K562 (cell line): ENCODE data around the gene NR3C1. TPM values are rescaled to one million over a fixed set of nuclear protein-coding genes. Genes with fewer than 3 reads are reported as not detected.

Source experiments
- CUX1 ChIP-seq: fragments of 200-800 bp; sonication (Bioruptor generic); IDR thresholded peaks from 2 replicates; pipeline ENCODE4 v1.6.1; 2016; ENCODE audit warnings: missing genetic modification characterization, missing compliant biosample characterization
- MAFF ChIP-seq: IDR thresholded peaks from 2 replicates; pipeline ENCODE4 v1.6.1; 2012; ENCODE audit warnings: low read length, improper control_type of control experiment
- MEIS2 ChIP-seq: fragments of 450-650 bp; IDR thresholded peaks from 2 replicates; pipeline ENCODE4 v1.6.1; 2014; ENCODE audit warnings: mild to moderate bottlenecking; ENCODE audit not compliant: partially characterized antibody
- MTF1 ChIP-seq: fragments of 250-450 bp; sonication (Bioruptor Pico); IDR thresholded peaks from 2 replicates; pipeline ENCODE4 v1.9.0; 2021; ENCODE audit warnings: moderate library complexity, mild to moderate bottlenecking, inconsistent platforms, borderline replicate concordance
- ZNF277 ChIP-seq: fragments of 250-450 bp; sonication (Bioruptor Pico); IDR thresholded peaks from 2 replicates; pipeline ENCODE4 v1.8.0; 2022; ENCODE audit warnings: inconsistent platforms, mild to moderate bottlenecking, moderate library complexity, borderline replicate concordance
- ZNF431 ChIP-seq: sonication (generic); formaldehyde crosslinking; IDR thresholded peaks from 2 replicates; pipeline ENCODE4 v1.8.0; 2022; ENCODE audit warnings: mild to moderate bottlenecking, missing genetic modification reagents
- ZNF583 ChIP-seq: fragments of 250-450 bp; sonication (Bioruptor Pico); IDR thresholded peaks from 2 replicates; pipeline ENCODE4 v1.4.0; 2020
- ZSCAN32 ChIP-seq: fragments of 450-650 bp; formaldehyde crosslinking; IDR thresholded peaks from 2 replicates; pipeline ENCODE4 v1.4.0; 2020; ENCODE audit warnings: mild to moderate bottlenecking, moderate library complexity
- polyA plus RNA-seq, 8 experiments: library from polyadenylated mRNA; depleted of rRNA in 4 of 8; stranded (reverse) in 5 of 8; unstranded in 3 of 8; fragments of >200 nt; fragmentation: Nextera tagmentation in 2 of 8; fragmentation: Illumina TruSeq in 1 of 8; extraction: Ambion mirVana in 2 of 8; extraction: Trizol in 1 of 8; gene quantifications; 2 replicates each; pipeline versions ENCODE4 v1.2.1 to v1.2.3, GENCODE V29; 2011 to 2014; ENCODE audit warnings: inconsistent platforms in 1 of 8, missing spikeins in 1 of 8
- total RNA-seq, 7 experiments: library from RNA; depleted of rRNA in 6 of 7; stranded (reverse); fragments of >200 nt in 6 of 7; fragmentation: Illumina TruSeq in 2 of 7; extraction: Trizol in 2 of 7; gene quantifications; 2 replicates each; pipeline versions ENCODE4 v1.2.1 to v1.2.3, GENCODE V29; 2011 to 2021; ENCODE audit warnings: low replicate concordance in 1 of 7

The NR3C1 gene
- total and polyA plus RNA-seq, 9 of the 15 experiments (the other 6 are each of a cell fraction or from before 2014, with no cell fraction given): 8.2 to 36.0 (median 15.0) TPM

GRCh38 chr5:143340891-143341685, 62.4 kb downstream of the NR3C1 start (continued):
- no peak for TF ChIP-seq CUX1 (CRISPR knock-in tag)
- no peak for TF ChIP-seq MAFF
- no peak for TF ChIP-seq ZNF583 (CRISPR knock-in tag)
- no peak for TF ChIP-seq ZNF277 (CRISPR knock-in tag)
- no peak for TF ChIP-seq MEIS2
- no peak for TF ChIP-seq ZSCAN32 (CRISPR knock-in tag)
- TF ChIP-seq ZNF431 (CRISPR knock-in tag): no peak
- TF ChIP-seq MTF1: no peak
